NOMO-1 treated with DMSO at 0.1 percent for 48 hours (cell line): Measurements from ENCODE around the gene CCDC197.

ENCODE experiments used
- DNase-seq: peaks from one replicate; lab custom pipeline; 2025; ENCODE audit not compliant: unreplicated experiment; lab: John Stamatoyannopoulos, UW

Gene CCDC197

GRCh38 chr14:93997082-93997481 is at the start of gene CCDC197:
CCDC197 (plus strand) TSS chr14:93997301; CDS start chr14:93998132, 831 bp downstream.
- DNase-seq: no peak

GRCh38 chr14:93949511-93950075 is 47.5 kb upstream of the CCDC197 start:
- no peak for DNase-seq

GRCh38 chr14:93950948-93951634 is 46.0 kb upstream of the CCDC197 start:
- DNase-seq: no peak

GRCh38 chr14:93951635-93952540 is 45.2 kb upstream of the CCDC197 start:
- peak; percentile 6 for DNase-seq

- no peak for DNase-seq
Observed at GRCh38 chr14:93952829-93953228, 44.3 kb upstream of the CCDC197 start.

GRCh38 chr14:93953263-93953662 is 43.8 kb upstream of the CCDC197 start:
- DNase-seq: no peak

GRCh38 chr14:93953739-93954515 is 43.2 kb upstream of the CCDC197 start:
- no peak for DNase-seq

- no peak for DNase-seq
Observed at GRCh38 chr14:93954516-93954830, 42.6 kb upstream of the CCDC197 start.

GRCh38 chr14:93954900-93955849 is 41.9 kb upstream of the CCDC197 start:
- peak; percentile 94 for DNase-seq

GRCh38 chr14:93955850-93956481 is 41.1 kb upstream of the CCDC197 start:
- DNase-seq: peak; percentile 39

GRCh38 chr14:93956514-93957332 is 40.4 kb upstream of the CCDC197 start:
- no peak for DNase-seq

GRCh38 chr14:93957333-93957710 is 39.8 kb upstream of the CCDC197 start:
- no peak for DNase-seq

GRCh38 chr14:93957751-93958566 is 39.1 kb upstream of the CCDC197 start:
- DNase-seq: no peak

- no peak for DNase-seq
Observed at GRCh38 chr14:93958567-93959238, 38.4 kb upstream of the CCDC197 start.

GRCh38 chr14:93959239-93960107 is 37.6 kb upstream of the CCDC197 start:
- peak; percentile 80 for DNase-seq

GRCh38 chr14:93960108-93960475 is 37.0 kb upstream of the CCDC197 start:
- DNase-seq: no peak
